SK-N-SH (cell line): ENCODE data around the gene PDGFC. TPM values are rescaled to one million over a fixed set of nuclear protein-coding genes. Genes with fewer than 3 reads are reported as not detected.

Experiments
- CTCF ChIA-PET: fragments of 300-600, 350-600 bp; formaldehyde crosslinking; extraction: SDS; loops from one replicate; lab custom pipeline; 2021; lab: Yijun Ruan, JAX
- POLR2A ChIA-PET: fragments of 350-600 bp; sonication (Branson Sonifier 250); formaldehyde crosslinking; extraction: SDS; loops from one replicate; lab custom pipeline; 2020; ENCODE audit warnings: antibody characterized with exemption, inconsistent platforms; lab: Yijun Ruan, JAX
- DNase-seq: peaks from one replicate; pipeline ENCODE4 v3.0.0; 2012
- H2AFZ ChIP-seq: fragments of 200-600 bp; sonication (generic); 2 replicates; pipeline ENCODE4 v1.8.1; 2016; ENCODE audit warnings: antibody characterized with exemption, mild to moderate bottlenecking, low read depth
- H3F3A ChIP-seq: fragments of 200-600 bp; sonication (generic); replicated peaks from 2 replicates; pipeline ENCODE3; 2016; ENCODE audit warnings: antibody characterized with exemption, mild to moderate bottlenecking; ENCODE audit not compliant: insufficient read depth
- H3K27ac ChIP-seq, 2 experiments: fragments of 200-500 bp in 1 of 2; fragments of 200-600 bp in 1 of 2; sonication (Bioruptor generic) in 1 of 2; sonication (generic), shearing (Covaris generic) in 1 of 2; 2 replicates each; pipeline versions ENCODE4 v1.5.1 to v1.6.1; 2014 to 2016; ENCODE audit warnings: low read depth in 2 of 2, inconsistent platforms in 1 of 2, low read length in 1 of 2, mild to moderate bottlenecking in 1 of 2, mixed read lengths in 1 of 2
- H3K27me3 ChIP-seq: fragments of 200-600 bp; sonication (generic), shearing (Covaris generic); 2 replicates; pipeline ENCODE4 v1.6.1; 2016; ENCODE audit warnings: mixed run types; ENCODE audit not compliant: insufficient read depth
- H3K36me3 ChIP-seq, 2 experiments: fragments of 200-500 bp in 1 of 2; fragments of 200-600 bp in 1 of 2; sonication (Bioruptor generic) in 1 of 2; sonication (generic) in 1 of 2; replicated peaks in 1 of 2; 2 replicates each; pipeline versions ENCODE3 to v1.5.1; 2014 to 2016; ENCODE audit warnings: low read length in 1 of 2, mild to moderate bottlenecking in 1 of 2; ENCODE audit not compliant: insufficient read depth in 2 of 2, control insufficient read depth in 1 of 2
- H3K4me1 ChIP-seq, 2 experiments: fragments of 200-500 bp in 1 of 2; fragments of 200-600 bp in 1 of 2; sonication (Bioruptor generic) in 1 of 2; sonication (generic), shearing (Covaris generic) in 1 of 2; 2 replicates each; pipeline versions ENCODE4 v1.5.1 to v1.6.1; 2014 to 2016; ENCODE audit warnings: low read depth in 1 of 2, low read length in 1 of 2, mixed run types in 1 of 2; ENCODE audit not compliant: insufficient read depth in 2 of 2, control insufficient read depth in 1 of 2
- H3K4me2 ChIP-seq: fragments of 200-600 bp; sonication (generic), shearing (Covaris generic); 2 replicates; pipeline ENCODE4 v1.6.1; 2017; ENCODE audit warnings: mixed run types
- H3K4me3 ChIP-seq, 2 experiments: fragments of 200-500 bp in 1 of 2; fragments of 200-600 bp in 1 of 2; sonication (Bioruptor generic) in 1 of 2; sonication (generic), shearing (Covaris generic) in 1 of 2; 2 replicates each; pipeline versions ENCODE4 v1.5.1 to v1.8.1; 2014 to 2016; ENCODE audit warnings: low read depth in 2 of 2, inconsistent platforms in 1 of 2, low read length in 1 of 2, mild to moderate bottlenecking in 1 of 2, mixed read lengths in 1 of 2, moderate library complexity in 1 of 2
- H3K79me2 ChIP-seq: fragments of 200-600 bp; sonication (generic); 2 replicates; pipeline ENCODE4 v1.8.1; 2017; ENCODE audit warnings: mild to moderate bottlenecking; ENCODE audit not compliant: insufficient read depth
- H3K9ac ChIP-seq: fragments of 200-600 bp; sonication (generic); 2 replicates; pipeline ENCODE4 v1.6.1; 2017; ENCODE audit warnings: mixed run types
- H3K9me2 ChIP-seq: fragments of 200-600 bp; sonication (generic); 2 replicates; pipeline ENCODE4 v1.6.1; 2017; ENCODE audit warnings: mixed run types
- H3K9me3 ChIP-seq: fragments of 200-600 bp; sonication (generic); 2 replicates; pipeline ENCODE4 v1.6.1; 2017; ENCODE audit warnings: mixed run types, mild to moderate bottlenecking, moderate library complexity
- H4K20me1 ChIP-seq: fragments of 200-600 bp; sonication (generic); 2 replicates; pipeline ENCODE4 v1.6.1; 2017; ENCODE audit warnings: mild to moderate bottlenecking, mixed run types; ENCODE audit not compliant: insufficient read depth
- FOXM1 ChIP-seq: IDR thresholded peaks from 2 replicates; pipeline ENCODE4 v1.4.0; 2012; ENCODE audit warnings: low read depth, mild to moderate bottlenecking
- GATA2 ChIP-seq: sonication (generic); formaldehyde crosslinking; IDR thresholded peaks from 2 replicates; pipeline ENCODE4 v1.5.0; 2020; ENCODE audit warnings: mild to moderate bottlenecking, missing genetic modification reagents
- JUND ChIP-seq: IDR thresholded peaks from 2 replicates; pipeline ENCODE4 v1.4.0; 2012
- TAF1 ChIP-seq: IDR thresholded peaks from 2 replicates; pipeline ENCODE4 v1.6.1; 2012; ENCODE audit warnings: low read depth, mild to moderate bottlenecking, low read length, moderate library complexity, borderline replicate concordance
- TCF12 ChIP-seq: IDR thresholded peaks from 2 replicates; pipeline ENCODE4 v1.4.0; 2012
- YY1 ChIP-seq: IDR thresholded peaks from 2 replicates; pipeline ENCODE4 v1.4.0; 2012; ENCODE audit warnings: low read depth, mild to moderate bottlenecking
- WGBS: methylation state at CpG from one replicate; pipeline ENCODE4 v1.1.6; 2017; ENCODE audit warnings: low lambda C conversion rate; 5-methylcytosine and 5-hydroxymethylcytosine counted together
- polyA plus RNA-seq, 3 experiments: library from polyadenylated mRNA; depleted of rRNA; stranded (reverse); fragments of >200 nt; gene quantifications; 2 replicates each; pipeline ENCODE4 v1.2.3, GENCODE V29; 2012
- TF ChIP-seq, protein P1 (sequence below): IDR thresholded peaks from 2 replicates; pipeline ENCODE4; 2012
- TF ChIP-seq, protein P2 (sequence below): IDR thresholded peaks from 2 replicates; pipeline ENCODE4 v1.6.1; 2012; ENCODE audit warnings: mild to moderate bottlenecking, low read depth, low read length, moderate library complexity
- TF ChIP-seq, protein P3 (sequence below): IDR thresholded peaks from 2 replicates; pipeline ENCODE4 v1.4.0; 2012; ENCODE audit warnings: low read depth, borderline replicate concordance

PDGFC gene
- polyA plus RNA-seq, 1 of the 3 experiments (the other 2 are of a cell fraction), result 29.8 TPM

DNA sequence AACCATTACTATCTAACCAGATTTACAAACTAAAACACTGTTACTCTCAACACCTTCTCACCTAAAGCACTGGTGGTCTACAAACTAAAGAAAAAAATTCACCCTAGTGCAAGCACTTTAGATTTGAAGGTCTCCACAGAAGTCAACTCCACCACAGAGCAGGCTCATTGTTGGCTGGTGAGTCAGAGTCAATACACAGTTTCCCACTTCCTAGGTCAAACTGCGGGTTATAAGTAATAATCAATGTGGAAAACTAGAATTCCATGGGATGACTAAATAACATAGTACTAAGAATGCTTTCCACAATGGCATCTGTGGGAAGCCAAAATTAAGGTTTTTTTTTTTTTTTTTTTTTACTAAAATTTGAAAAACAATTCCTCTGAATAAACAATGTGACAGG is 191.8 kb downstream of the PDGFC start (continued):
- TF ChIP-seq, protein P1, sequence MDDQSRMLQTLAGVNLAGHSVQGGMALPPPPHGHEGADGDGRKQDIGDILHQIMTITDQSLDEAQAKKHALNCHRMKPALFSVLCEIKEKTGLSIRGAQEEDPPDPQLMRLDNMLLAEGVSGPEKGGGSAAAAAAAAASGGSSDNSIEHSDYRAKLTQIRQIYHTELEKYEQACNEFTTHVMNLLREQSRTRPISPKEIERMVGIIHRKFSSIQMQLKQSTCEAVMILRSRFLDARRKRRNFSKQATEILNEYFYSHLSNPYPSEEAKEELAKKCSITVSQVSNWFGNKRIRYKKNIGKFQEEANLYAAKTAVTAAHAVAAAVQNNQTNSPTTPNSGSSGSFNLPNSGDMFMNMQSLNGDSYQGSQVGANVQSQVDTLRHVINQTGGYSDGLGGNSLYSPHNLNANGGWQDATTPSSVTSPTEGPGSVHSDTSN, result 0 out of 2 replicates have a peak, but pooled peaks have one; percentile 31
- TF ChIP-seq YY1, result no peak
- TF ChIP-seq TAF1, result no peak
- TF ChIP-seq, protein P2, sequence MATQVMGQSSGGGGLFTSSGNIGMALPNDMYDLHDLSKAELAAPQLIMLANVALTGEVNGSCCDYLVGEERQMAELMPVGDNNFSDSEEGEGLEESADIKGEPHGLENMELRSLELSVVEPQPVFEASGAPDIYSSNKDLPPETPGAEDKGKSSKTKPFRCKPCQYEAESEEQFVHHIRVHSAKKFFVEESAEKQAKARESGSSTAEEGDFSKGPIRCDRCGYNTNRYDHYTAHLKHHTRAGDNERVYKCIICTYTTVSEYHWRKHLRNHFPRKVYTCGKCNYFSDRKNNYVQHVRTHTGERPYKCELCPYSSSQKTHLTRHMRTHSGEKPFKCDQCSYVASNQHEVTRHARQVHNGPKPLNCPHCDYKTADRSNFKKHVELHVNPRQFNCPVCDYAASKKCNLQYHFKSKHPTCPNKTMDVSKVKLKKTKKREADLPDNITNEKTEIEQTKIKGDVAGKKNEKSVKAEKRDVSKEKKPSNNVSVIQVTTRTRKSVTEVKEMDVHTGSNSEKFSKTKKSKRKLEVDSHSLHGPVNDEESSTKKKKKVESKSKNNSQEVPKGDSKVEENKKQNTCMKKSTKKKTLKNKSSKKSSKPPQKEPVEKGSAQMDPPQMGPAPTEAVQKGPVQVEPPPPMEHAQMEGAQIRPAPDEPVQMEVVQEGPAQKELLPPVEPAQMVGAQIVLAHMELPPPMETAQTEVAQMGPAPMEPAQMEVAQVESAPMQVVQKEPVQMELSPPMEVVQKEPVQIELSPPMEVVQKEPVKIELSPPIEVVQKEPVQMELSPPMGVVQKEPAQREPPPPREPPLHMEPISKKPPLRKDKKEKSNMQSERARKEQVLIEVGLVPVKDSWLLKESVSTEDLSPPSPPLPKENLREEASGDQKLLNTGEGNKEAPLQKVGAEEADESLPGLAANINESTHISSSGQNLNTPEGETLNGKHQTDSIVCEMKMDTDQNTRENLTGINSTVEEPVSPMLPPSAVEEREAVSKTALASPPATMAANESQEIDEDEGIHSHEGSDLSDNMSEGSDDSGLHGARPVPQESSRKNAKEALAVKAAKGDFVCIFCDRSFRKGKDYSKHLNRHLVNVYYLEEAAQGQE, result no peak
- no peak; the same call in 1 of the 2 replicates for TF ChIP-seq JUND
- TF ChIP-seq, protein P3, sequence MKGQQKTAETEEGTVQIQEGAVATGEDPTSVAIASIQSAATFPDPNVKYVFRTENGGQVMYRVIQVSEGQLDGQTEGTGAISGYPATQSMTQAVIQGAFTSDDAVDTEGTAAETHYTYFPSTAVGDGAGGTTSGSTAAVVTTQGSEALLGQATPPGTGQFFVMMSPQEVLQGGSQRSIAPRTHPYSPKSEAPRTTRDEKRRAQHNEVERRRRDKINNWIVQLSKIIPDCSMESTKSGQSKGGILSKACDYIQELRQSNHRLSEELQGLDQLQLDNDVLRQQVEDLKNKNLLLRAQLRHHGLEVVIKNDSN, result no peak

- TF ChIP-seq GATA2 (CRISPR knock-in tag), result no peak
- TF ChIP-seq TCF12, result 0 out of 2 replicates have a peak, but pooled peaks have one; percentile 28
- ChIA-PET CTCF (no interaction called here), POLR2A (no interaction called here)
- peaks cover 2 to 49% of the 10 kb centered on the region in 2 experiments for H3K4me1 ChIP-seq
- peaks cover 0 to 27% of the 10 kb centered on the region in 2 experiments for H3K36me3 ChIP-seq
- H4K20me1 ChIP-seq, result no peaks in the 10 kb centered on the region
- peak overlapping the region; percentile 39 to 75; a peak in 3 of 4 replicates for H3K27ac ChIP-seq
- peak overlapping the region; percentile 6; the same call in 1 of the 2 replicates for H3K4me2 ChIP-seq
- DNase-seq, result no peak
- 73% methylated on average over 4 of the region's 4 CpGs for WGBS
- no peak overlapping the region for H2AFZ ChIP-seq
- H3K4me3 ChIP-seq, result no peak overlapping the region
- H3F3A ChIP-seq, result peaks cover 39% of the 10 kb centered on the region
- H3K27me3 ChIP-seq, result no peaks in the 10 kb centered on the region
- peaks cover 72% of the 10 kb centered on the region for H3K79me2 ChIP-seq
- H3K9ac ChIP-seq, result no peak overlapping the region
- no peaks in the 10 kb centered on the region for H3K9me3 ChIP-seq
- H3K9me2 ChIP-seq, result no peaks in the 10 kb centered on the region
Observed at GRCh38 chr4:156779042-156779441, 192.6 kb downstream of the PDGFC start.

- peaks cover 2 to 53% of the 10 kb centered on the region in 2 experiments for H3K4me1 ChIP-seq
- no peak for TF ChIP-seq FOXM1
- H3K9ac ChIP-seq, result no peak overlapping the region
- no peaks in the 10 kb centered on the region for H3K9me2 ChIP-seq
- peaks cover 0 to 27% of the 10 kb centered on the region in 2 experiments for H3K36me3 ChIP-seq
- DNase-seq, result no peak
- peaks cover 42% of the 10 kb centered on the region for H3F3A ChIP-seq
- no peak overlapping the region for H2AFZ ChIP-seq
- 0 out of 2 replicates have a peak overlapping the region, but pooled peaks have one; percentile 6 for H3K4me2 ChIP-seq
- POLR2A ChIA-PET, result no interaction called here
- 86% methylated on average over 1 of the region's 1 CpG for WGBS
- H3K9me3 ChIP-seq, result no peaks in the 10 kb centered on the region
- H3K4me3 ChIP-seq, result no peak overlapping the region
- no peaks in the 10 kb centered on the region for H4K20me1 ChIP-seq
- CTCF ChIA-PET, result no interaction called here
- H3K79me2 ChIP-seq, result peaks cover 70% of the 10 kb centered on the region
- no peaks in the 10 kb centered on the region for H3K27me3 ChIP-seq
- peak overlapping the region; percentile 39 to 75; a peak in 3 of 4 replicates for H3K27ac ChIP-seq
Observed at GRCh38 chr4:156778606-156779005, 193.0 kb downstream of the PDGFC start.
